GM21447 (cell line): Measurements from ENCODE around the gene NT5C2.
"Not testable (repeated sequence)": the region's sequence is repeated elsewhere in the genome, so short reads cannot be mapped to it uniquely, and the experiment has no call there.

Experiments
- ATAC-seq: cut with Tn5 transposase; IDR thresholded peaks from one replicate; pipeline ENCODE4 v1.9.1; 2021; ENCODE audit not compliant: unreplicated experiment

NT5C2 gene

GRCh38 chr10:103202319-103202718 lies 9.2 kb upstream of the NT5C2 start:
- ATAC-seq = no peak

DNA sequence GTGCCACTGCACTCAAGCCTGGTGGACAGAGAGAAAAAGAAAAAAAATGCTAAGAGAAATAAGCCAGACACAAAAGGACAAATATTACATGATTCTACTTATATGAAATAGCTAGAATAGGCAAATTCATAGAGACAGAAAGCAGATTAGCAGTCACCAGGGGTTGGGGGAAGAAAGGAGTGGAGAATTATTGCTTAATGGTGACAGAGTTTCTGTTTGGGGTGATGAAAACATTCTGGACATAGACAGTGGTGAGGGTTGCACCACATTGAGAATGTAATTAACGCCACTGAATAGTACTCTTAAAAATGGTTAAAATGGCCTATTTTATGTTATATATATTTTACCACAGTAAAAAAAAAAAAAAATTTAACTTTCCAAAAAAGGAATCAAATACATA lies 6.4 kb upstream of the NT5C2 start:
- ATAC-seq = no peak

DNA sequence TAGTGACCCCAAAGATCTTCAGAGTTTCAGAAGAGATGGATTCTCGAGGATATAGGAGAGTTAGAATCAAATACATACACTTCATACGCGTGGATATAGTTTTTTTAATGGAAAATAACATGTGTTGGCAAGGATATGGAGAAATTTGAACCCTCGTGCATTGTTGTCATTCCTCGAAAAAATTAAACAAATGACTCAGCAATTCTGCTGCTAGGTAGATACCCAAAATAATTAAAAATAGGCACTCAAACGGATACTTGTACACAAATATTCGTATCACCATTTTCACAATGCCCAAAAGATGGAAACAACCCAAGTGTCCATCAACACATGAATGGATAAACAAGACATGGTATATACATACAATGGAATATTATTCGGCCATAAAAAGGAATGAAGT lies 5.6 kb upstream of the NT5C2 start:
- no peak for ATAC-seq

DNA sequence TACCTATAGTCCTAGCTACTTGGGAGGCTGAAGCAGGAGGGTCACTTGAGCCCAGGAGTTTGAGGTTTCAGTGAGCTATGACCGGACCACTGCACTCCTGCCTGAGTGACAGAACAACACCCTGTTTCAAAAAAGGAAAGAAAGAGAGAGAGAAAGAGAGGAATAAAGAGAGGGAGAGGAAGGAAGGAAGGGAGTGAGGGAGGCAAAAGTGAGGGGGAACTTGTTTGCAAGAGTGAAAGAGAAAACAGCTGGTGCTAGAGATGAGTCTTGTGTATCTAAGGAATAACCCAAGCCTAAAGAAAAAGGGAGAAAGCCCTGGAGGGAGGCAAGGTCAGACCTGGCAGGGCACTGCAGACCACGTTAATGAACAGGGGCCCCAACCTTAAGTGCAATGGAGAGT lies 4.8 kb upstream of the NT5C2 start:
- no peak for ATAC-seq

GRCh38 chr10:103197174-103197573 lies 4.1 kb upstream of the NT5C2 start:
- ATAC-seq = no peak

DNA sequence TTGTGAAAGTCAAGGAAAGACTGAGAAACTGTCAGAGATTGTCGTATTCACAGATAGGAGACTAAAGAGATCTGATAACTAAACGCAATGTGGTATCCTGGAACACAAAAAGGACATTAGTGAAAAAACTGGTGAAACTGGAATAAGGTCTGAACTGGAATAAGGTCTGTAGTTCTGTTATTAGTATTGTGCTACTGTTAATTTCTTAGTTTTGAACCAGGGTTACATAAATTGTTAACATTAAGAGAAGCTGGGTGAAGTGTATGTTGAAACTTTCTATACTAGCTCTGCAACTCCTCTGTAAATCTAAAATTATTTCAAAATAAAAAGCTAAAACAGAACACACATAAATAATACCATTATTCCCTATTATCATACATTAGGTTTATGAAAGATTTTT lies 3.4 kb upstream of the NT5C2 start:
- no peak for ATAC-seq

DNA sequence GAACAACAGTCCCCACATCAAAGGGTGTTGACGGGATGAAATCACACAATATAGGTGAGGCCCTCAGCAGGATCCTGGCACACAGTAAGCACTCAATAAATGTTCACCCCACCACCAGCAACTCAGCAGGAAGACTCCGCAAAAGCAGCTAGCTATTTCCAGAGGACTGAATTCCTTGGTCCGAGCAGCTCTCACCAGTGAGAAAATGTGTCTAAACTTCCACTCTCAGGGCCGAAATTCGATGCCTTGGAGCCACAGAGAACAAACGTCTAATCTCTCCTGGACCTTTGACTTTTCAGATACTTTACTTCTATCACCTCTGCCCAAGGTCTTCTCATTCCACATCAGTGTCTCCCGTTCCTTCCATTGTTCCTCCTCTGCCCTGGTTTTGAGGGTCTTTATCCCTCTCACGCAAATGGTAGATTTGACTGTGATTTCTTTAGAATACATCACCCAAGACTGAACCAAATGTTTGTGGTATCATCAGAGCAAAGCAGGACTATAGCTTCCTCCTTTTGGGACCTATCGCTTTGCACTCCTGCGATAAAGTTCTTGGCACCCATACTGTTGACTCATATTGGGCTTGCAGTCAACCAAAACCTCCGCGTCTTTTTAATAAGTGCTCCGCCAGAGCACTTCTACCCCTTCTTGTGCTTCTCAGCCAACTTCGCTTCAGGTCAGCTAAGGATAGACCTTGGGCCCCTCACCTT lies 903 bp upstream of the NT5C2 start:
- no peak for ATAC-seq

GRCh38 chr10:103192451-103193106 lies 493 bp downstream of the NT5C2 start:
- peak; percentile 71 for ATAC-seq

- ATAC-seq = no peak
These were observed 1.0 kb downstream of the NT5C2 start for GRCh38 chr10:103192089-103192450.

DNA sequence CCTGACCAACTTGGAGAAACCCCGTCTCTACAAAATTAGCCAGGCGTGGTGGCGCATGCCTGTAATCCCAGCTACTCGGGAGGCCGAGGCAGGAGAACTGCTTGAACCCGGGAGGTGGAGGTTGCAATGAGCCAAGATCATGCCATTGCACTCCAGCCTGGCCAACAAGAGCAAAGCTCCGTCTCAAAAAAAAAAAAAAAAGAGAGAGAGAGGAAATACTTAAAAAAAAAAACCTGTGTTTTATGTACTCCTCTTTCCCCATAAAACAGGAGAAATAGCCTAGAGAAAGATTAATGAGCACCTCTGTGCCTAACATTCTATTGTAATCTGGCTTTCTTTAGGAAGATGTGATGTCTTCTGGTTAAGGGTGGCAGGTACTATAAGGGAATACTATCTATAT lies 1.9 kb downstream of the NT5C2 start:
- ATAC-seq = not testable (repeated sequence)

GRCh38 chr10:103188853-103189252 lies 4.2 kb downstream of the NT5C2 start:
- ATAC-seq = no peak

GRCh38 chr10:103186128-103186527 lies 6.9 kb downstream of the NT5C2 start:
- ATAC-seq = no peak

- no peak for ATAC-seq
These were observed 8.5 kb downstream of the NT5C2 start for GRCh38 chr10:103184615-103185014.

GRCh38 chr10:103183991-103184451 lies 9.1 kb downstream of the NT5C2 start:
- ATAC-seq = not testable (repeated sequence)

- peak; percentile 71 for ATAC-seq
These were observed 11.8 kb downstream of the NT5C2 start for GRCh38 chr10:103181244-103181643.

DNA sequence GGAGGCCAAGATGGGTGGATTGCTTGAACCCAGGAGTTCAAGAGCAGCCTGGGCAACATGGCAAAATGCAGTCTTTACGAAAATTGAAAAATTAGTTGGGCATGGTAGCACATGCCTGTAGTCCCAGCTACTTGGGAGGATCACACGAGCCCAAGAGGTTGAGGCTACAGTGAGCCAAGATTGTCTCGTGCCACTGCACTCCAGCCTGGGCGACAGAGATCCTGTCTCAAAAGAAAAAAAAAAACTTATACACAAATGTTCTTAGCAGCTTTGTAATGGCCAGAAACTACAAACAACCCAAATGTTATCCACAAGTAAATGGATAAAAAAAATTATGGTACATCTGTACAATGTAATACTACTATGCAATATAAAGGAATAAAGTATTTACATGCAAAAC lies 12.6 kb downstream of the NT5C2 start:
- ATAC-seq = no peak

GRCh38 chr10:103177123-103177522 lies 15.9 kb downstream of the NT5C2 start:
- ATAC-seq = no peak

GRCh38 chr10:103175580-103176285 lies 17.3 kb downstream of the NT5C2 start:
- no peak for ATAC-seq

DNA sequence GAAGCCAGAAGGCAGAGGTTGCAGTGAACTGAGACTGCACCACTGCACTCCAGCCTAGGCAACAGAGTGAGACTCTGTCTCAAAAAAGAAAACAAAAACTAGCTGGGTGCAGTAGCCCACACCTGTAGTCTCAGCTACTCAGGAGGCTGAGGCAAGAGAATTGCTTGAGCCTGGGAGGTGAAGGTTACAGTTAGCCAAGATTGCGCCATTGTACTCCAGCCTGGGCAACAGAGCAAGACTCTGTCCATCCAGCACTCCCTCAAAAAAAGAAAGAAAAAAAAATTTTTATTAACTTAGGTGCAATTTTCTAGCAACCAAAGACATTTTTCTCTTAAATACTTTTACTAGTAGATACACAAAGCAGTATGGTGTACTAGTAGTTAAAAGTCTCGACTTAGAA lies 18.7 kb downstream of the NT5C2 start:
- ATAC-seq = not testable (repeated sequence)

DNA sequence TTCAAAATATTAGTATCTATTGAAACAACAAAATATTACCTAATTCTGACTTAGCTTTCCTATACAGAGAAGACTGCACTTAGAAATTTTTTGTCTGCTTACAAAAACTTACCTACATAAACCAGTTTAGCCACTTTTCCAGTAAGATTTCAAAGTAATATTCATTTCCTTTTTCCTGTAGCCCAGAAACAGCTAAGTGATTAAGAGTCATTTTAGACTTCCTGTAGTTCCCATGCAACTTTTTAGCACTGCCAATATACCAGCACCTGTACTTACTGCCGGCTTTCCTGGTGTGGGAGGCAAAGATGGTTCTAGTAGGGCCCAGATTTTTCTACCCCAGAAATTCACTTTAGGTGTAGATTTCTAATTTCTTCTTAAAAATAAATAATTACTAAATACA lies 21.8 kb downstream of the NT5C2 start:
- ATAC-seq = no peak

DNA sequence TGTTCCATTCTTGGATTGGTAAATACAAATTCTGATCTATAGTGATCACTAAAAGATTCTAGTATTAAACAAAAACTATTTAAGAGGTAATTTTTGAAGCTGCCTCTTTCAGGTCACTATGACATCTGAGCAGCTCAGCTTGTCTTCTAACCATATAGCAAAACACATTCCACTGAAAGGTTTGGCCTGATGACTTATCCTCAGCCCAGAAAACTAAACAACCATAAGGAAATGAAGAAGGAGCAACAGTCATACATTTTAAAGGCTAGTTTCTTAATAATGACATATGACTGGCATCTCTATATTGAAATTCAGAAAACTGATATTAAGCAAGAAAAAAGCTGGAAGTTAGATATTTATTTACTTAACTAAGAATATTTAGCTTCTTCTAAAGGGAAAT lies 24.6 kb downstream of the NT5C2 start:
- no peak for ATAC-seq

DNA sequence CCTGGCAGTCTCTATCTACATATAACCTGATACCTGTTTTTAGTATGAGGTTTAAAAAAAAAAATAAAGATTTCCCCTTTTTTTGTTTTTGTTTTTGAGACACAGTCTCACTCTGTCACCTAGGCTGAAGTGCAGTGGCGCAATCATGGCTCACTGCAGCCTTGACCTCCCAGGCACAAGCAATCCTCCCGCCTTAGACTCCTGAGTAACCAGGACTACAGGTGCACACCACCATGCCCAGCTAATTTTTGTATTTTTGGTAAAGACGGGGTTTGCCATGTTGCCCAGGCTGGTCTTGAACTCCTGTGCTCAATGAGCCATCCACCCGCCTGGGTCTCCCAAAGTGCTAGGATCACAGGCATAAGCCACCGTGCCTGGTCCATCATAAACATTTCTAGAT lies 25.5 kb downstream of the NT5C2 start:
- not testable (repeated sequence) for ATAC-seq
